HK-2 (cell line): Measurements from ENCODE around the gene STK39.

Experiments
- DNase-seq: peaks from one replicate; pipeline ENCODE4 v3.0.0-alpha.2; 2018; ENCODE audit not compliant: unreplicated experiment

STK39 gene

DNA sequence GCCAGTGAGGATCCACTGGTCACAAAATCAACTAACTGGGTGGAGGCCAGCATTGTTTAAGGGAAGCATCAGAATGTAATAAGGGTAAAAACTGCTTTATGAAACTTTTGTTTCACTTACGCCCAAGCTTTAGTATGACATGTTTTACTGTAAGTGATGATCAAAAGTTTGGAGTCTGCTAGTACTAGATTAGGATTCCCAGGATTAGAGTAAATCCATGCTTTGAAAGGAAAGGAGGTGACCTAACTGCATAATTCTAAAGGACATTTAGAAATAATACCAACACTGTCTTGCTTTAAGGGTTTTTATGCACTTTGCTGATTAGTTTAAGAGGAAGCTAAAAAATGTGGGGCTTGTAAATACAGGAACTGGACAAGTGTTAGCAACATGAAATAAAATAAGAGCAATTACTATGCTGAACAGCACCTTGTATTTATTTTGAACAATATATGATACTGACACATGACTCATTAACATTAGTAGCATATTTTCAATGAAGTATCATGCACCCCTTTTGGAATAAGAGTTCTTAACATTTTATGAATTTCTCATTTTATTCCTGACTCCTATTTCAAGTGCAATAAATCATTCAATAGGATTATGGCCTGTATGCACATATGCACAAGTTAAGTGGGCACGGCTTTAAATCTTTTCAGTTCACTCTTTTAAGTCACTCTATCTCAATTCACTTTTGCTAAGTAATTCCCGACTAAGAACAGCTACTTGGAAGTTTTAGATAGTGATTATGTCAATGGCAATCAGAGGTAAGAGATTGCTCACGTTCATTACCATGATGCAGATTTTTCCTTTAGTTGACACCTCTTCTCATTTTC, 62.5 kb downstream of the STK39 start:
- DNase-seq = no peak

DNA sequence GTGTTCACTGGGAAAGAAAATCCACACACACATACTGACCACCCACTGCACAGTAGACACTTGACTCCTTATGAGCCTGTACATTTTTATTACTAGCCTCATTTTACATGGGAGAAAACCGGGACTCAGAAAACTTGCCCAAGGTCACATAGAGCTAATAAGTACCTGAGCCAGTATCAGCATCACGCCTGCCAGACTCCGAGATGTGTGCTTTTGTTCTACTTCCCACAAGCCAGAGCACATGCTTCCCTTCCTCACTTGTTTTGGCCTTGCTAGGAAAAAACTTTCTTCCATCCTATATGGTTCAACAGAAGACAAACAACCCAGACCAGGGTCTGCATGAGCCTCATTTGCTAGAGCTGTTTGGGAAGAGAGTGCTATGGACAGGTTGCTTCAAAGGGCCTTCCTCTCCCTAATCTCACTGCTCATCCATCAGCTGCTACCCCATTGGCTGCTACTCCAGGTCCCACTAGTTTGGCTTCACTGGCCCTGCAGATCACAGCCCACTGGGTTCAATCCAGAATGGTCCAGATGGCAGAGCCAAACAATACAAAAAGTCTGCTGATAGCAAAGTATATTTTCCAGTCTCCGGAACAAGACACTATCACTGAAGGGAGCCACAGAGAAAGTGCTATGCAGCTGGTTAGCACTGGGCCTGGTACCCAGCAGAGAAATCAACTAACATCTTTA, 63.9 kb downstream of the STK39 start:
- DNase-seq = no peak

DNA sequence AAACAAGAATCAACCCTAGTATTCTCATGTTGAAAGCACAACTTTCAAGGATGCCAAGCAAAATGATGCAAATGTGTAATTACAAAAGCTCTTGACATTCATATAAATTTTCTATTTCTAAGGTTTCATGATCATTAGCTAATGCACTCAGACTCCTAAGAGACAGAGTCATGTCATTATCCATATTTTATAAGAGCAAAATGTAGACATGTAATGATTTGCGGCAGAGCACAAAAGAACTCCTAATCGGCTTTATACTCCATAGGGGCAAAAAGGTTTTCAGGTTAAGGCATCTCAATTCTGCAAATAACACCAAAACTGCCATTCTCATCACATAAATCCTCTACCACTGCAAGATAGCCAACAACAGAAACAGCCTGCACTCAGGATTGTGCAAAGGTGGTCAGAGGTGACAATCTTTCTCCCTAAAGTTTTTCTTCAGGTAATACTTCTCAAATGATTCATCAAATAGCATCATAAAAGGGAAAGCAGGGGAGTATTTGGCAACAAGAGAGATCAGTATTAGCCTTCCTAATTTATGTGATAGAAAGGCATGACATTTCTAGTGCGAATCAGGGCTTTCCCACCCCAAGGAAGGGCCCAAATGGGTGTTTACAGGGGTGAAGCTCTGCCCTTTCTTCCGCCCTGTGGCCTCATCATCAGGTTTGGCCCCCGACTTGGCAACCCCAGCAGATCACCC, 64.7 kb downstream of the STK39 start:
- DNase-seq = no peak

DNA sequence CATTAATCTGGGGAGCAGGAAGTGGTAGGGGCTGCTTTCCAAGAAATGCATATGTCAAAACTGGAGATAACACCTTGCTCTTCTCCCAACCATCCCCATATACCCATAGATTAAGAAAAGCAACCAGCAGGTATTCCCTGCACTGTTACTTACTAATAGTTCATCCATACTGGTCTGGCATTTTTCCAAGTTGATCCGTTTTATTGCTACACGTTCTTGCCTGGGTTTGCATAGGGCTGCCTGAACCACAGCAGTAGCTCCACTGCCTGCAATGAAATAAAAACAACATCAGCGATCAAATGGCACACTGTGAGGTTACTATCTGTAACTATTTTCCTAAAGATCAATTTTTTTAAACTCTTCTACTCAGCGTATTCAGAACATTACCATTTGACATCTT, 65.6 kb downstream of the STK39 start:
- no peak for DNase-seq

DNA sequence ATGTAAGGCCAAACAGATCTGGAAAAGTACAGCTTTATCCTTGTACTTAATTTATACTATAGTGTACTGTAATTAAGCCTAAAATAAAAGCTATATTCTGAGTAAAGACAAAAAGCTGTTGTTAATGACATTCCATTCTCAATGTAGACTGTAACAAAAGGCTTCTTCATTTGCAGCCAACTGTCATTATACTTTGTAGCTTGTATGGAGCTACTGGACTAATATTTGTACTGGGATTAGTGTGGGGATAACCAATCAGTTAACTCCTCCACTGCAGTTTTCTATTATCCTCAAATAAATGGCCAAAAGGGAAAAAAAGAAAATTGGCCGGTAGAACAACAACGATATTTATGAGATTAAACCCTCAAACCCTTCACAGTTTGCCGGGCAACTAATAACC, 66.5 kb downstream of the STK39 start:
- DNase-seq = no peak

DNA sequence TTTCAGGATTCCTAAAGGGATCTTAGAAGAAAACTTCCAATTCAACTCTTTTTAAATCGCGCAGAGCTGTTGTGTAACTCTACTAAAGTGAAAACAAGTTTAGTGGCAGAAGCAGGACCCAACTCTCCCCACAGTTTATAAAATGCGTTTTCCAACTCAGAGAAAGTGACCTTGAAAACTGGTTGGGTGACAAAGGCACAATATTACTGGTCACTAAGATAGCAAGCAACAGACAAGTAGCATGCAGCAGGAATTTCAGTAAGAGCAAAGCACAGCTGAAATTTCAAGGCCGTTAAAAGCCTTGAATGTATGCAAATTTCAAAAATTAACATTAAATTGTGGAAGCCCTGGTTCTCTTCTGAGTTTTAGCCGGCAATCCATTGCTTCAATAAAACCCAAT, 66.9 kb downstream of the STK39 start:
- no peak for DNase-seq

DNA sequence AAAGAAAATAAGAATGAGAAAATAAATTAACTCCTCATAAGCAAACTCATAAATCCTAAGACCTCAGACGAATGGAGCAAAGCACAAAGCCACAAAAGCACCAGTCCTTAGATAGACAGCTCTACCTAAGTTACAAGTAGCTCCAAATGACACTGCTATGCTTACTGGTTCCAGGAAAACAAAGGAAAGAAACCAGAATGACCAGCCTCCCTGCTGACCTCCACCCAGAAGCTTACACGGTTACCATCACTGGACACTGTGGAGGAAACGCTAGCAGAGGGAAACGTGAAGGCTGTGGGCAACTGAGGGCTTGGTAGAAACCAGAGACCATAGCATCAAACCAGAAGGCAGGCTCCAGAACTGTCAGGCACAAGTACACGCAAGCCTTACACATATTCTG, 67.8 kb downstream of the STK39 start:
- DNase-seq = no peak

DNA sequence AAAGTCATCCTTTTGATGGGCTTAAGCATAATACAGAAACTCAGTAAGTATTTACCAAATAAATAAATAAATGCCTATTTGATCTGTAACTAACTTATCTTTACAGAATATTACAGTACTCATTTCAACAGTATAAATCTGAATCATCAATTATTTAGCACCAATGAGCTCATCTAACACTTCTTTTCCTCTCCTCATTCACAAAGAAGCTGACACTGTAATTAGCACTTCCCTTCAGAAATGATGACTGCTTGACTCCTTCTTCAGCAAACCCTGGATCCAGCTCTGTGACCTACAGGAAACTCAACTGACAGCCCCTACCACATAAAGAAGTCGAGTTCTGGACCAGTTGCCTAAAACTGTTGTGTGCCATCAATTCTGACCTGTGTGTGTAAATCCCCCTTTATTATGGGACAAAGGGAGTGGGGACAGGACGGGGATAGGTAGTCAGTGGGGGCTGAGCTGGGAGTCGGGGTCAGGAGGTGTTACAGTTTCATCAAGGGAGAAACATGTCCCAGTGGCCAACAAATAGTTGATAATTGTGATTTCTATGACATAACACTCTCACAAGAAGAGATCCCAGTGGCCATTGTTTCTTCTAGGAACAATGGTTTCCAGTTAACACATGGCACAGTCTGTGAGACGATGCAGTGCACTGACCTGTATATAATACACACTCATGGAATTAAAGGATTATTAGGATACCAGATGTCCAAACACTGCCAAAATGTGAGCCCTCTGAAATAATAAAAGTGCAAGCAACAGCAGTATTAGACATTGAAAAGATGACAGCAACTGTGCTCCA, 68.7 kb downstream of the STK39 start:
- DNase-seq = no peak

DNA sequence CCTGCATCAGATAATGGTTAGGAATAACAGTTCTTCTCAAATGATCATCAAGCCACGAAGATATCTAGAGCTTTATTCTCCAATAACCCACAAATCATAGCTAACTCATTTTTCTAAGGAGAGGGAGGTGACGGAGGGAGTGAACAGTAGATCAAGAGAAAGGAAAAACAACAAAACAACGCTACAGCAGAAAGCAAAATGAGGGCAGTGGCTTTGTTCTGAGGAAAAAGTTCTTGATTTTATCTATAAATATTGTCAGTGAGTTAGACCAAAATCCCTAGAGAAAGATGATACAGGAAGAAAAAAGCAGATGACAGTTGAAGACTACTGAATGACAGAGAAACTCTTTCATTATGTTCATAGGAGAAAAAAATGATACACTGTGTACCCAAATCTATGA, 71.0 kb downstream of the STK39 start:
- DNase-seq = no peak

DNA sequence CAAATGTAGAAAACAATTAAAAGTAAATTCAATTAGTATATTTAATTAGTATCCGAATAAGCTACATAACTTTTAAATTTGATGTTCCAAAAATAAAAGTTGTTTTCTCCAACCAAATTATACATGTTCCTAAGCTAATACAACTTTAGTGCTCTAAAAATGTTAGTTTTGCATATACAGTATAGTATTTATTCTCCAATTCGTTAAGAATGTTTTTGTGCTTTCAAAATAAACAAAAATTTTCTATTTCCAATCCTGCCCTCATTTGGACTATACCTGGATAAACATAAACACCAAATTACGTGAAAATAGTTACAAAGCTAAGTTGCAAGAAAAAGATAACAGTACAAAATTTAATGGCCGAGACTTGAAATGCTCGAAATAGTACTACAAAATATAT, 71.9 kb downstream of the STK39 start:
- DNase-seq = no peak

DNA sequence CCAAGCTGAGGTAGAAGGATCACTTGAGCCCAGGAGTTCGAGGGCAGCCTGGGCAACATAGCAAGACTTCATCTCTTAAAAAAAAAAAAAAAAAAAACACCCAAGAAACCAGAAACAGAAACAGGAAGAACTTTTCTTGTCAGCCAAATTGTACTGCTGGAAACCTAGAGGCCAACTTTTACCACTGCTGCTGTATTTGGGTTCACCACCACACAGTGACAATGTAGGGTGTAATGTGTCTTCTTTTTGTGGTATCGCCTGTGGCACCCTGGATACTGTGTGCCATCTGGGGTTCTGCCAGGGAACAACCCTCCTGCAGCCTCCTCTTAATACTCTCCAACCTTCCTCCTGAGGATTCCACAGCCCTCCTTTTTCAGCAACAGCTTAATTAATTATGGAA, 72.6 kb downstream of the STK39 start:
- DNase-seq = no peak

DNA sequence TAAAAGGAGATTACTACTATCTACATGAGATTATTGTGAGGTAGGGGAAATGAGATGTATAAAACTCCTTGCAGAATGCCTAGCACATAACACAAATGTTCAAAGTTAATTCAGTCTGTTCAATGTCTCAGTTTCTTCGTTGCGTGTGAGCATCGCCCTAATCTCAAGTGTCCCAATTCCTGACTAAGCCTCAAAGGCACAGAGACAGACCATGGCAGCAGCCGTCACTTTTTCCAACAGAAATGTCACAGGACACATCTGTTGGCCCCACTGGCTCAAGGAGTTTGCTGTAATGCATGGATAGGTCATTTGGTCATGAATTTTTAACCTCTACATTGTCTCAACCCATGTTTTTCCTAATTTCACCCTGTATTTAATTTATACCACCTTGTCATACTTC, 75.3 kb downstream of the STK39 start:
- no peak for DNase-seq

DNA sequence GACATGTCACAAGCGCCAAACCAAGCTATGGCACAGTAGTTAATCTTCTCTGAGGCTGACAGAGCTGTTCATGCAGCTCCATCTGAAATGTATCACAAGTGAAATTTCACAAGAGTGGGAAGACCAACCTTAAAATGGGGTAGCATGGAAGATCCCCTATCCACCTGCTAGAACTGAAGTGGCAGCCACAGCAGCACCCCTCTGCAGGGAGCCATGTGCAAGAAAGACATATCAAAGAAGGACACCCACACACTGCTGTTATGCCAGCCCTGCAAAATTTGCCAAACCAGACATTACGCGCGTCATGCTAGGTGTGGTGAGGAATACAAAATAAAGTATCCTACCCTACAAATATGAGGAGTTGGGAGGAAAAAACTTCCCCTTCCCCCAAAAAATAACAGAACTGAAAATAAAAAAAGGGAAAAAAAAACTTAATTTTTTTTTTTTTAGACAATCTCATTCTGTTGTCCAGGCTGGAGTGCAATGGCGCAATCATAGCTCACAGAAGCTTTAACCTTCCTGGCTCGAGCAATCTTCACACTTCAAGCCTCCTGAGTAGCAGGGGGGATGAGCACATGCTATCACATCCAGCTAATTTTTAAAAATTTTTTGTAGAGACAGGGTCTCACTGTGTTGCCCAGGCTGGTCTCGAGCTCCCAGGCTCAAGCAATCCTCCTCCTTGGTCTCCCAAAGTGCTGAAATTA, 76.2 kb downstream of the STK39 start:
- DNase-seq = no peak

DNA sequence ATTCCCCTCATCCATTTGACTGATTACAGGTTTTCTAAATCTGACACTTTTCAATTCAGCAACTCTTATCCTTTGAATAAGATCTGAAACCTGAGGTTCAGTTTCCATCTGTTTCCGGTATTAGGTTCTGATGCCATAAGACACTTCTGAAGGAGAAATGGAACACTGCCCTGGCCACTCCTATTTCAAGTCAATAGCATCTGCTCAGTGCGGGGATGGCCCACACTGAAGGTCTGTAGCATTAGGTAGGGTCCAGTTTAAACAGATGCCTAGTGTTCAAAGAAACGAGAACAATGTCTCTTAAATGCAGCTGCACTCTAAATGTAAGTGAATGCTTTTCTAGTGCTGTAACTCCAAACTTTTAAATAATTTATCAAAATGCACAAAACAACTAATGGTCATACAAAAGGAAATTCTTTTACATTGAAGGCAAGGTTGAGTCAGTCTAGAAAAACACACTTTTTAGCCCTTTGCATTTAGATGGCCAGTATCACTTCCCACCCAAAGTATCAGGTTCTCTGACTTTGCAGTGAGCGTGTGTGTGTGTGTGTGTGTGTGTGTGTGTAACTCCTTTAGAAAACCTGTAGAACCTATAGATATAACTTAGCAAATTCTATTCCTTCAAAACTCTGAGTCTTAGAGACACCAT, 78.2 kb downstream of the STK39 start:
- DNase-seq = no peak

DNA sequence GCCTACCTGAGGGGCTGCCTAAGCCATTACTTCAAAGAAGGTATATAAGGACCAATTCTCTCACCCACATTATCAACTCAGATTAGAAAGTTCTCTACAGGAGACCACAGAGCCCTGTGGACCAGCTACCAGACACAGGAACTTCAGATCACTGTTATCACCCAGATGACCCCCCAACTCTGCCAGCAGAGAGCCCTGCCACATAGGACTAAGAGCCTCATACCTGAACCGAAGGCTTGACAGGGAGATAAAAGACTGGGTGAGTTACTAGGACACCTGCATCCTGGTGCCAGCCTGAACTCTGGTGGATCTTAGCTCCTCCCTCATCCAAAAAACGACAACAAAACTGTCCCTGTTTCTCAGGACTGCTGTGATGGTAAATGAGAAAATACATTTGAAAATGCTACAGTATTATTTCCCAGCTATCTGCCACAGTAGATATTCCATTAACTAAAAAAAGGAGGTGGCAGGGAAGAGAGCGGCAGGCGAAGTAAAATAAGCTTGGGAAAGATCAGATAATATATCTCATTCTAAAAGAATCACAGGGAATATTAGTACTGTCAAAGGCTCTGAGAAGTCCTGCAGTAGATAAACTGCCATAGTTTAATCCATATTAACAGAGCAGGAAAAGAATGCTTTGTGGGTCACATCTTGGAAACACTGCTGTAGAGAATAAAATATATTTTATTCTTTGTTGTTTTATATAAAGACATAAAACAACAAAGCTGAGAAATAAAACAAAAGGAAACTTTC, 79.7 kb downstream of the STK39 start:
- DNase-seq = no peak

DNA sequence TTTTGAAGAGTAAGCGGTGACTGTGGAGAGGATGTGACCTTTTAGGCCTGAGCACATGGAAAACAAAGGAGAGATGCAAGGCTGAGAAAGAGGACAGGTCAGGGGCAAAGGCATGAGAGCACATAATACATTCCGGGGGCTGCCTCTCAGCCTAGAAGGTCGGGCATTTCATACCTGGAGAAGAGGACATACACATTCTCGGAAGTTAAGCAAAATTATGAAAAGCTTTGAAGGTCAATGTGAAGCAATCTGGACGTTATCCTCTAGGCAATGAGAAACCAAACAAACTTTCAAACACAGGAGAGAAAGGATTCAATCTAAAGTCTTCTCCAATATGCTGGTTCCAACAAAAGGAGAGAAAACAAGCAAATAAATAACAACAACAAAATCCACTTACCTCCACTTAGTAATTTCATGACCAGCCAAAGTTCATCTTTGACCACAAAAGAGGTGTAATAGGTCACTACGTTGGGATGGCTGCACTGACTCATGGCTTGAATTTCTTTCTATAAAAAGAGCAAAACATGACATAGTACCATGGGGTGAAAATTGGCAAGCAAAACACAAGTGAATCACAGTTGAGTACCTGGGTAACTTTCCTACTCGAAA, 80.4 kb downstream of the STK39 start:
- DNase-seq = peak; percentile 11

DNA sequence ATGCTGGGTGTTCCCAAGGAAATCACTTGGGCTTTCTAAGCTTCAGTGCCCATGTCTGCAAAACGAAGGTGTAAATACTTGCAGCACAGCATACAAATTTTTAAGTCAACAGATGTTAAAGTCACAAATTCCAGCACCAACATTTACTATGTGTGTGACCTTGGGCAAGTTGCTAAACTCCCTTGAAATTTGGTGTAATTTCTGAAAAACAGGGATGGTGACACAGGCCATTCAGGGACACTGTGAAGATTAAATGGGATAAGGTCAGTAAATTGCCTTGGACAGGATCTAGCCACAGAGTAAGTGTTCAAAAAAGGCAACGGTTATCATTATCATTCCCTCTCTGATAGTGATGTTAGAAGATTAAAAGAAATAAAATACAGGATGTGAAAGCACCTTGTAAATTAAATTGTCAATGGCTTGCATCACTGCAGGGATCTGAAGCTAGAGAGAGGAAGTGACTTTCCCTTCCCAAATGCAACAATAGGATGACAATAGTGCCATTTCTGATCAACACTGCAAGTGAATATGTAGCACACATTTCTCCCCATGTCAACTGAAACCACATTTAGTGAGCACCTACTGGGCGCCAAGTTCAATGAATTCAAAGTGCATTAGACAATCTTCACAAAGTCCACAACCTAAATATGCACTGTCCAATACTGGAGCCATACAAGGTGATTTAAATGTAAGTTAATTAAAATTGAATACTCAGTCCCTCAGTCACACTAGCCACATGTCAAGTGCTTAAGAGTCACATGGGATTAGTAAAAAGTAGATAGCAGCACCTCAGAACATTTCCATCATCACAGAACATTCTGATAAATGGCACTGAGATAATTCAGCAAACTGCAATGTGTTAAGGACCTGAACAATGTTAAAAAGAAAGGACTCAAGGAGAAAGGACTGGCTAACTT, 81.2 kb downstream of the STK39 start:
- no peak for DNase-seq

DNA sequence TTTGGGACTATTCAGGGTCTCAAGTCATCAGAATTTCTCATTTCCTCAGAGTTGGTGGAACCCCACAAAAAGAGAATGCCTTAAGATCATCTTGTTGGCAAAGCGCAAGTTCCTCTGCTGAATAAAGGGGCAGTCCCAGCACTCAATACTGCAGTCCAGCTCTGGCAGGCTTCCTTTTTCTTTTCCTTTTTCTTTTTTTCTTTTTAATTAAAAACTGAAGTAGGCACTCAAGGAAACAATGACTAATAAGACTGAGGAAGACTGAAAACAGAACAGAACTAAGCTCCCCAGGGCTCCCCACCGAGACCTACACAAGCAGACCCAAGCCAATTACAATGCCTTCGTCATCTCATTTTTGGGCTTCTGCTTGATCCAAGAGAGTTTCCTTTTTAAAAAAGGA, 82.0 kb downstream of the STK39 start:
- no peak for DNase-seq

DNA sequence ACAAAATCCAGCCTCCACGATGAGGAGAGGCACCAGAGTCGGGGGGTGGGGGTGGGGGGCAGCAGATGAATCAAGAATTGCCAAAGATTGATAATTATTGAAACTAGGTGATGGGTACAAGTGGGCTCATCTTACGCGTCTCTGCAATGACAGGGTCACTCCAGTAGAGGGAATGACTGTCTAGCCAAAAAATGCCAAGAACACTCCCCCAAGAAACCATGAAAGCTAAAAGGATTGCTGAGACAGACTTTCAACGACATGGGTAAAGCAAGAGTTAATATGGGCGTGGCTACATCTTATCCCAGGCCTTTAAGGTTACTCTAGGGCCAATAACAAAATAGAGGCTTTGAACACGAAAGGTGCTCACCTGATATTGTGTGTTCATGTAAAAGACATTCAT, 86.5 kb downstream of the STK39 start:
- peak; percentile 7 for DNase-seq
